Heart right ventricle (tissue), 16 donors: ENCODE results near the gene WNT7A. TPM values are rescaled to one million over a fixed set of nuclear protein-coding genes. Genes with fewer than 3 reads are reported as not detected.
"Not testable (repeated sequence)": the region's sequence is repeated elsewhere in the genome, so short reads cannot be mapped to it uniquely, and the experiment has no call there.

ENCODE experiments used
- ATAC-seq, 8 donors: fragments of 200-7000 bp; cut with Tn5 transposase; one replicate each; pipeline ENCODE4 v1.9.1; 2020; ENCODE audit warnings: mild to moderate bottlenecking in 8 of 8, moderate library complexity in 8 of 8, moderate number of reproducible peaks in 1 of 8
- DNase-seq, 2 donors: peaks; one replicate each; pipeline ENCODE4 v3.0.0-alpha.2; 2020
- H3K27ac ChIP-seq, 10 donors: fragments of 200-600 bp; sonication (generic) in 2 of 10; one replicate each; pipeline versions ENCODE4 v1.5.0 to v1.8.0; 2020 to 2022; ENCODE audit warnings: mild to moderate bottlenecking in 3 of 10
- H3K27me3 ChIP-seq, 7 donors: fragments of 200-600 bp; one replicate each; pipeline ENCODE4 v1.8.0; 2021 to 2022; ENCODE audit warnings: mild to moderate bottlenecking in 2 of 7
- H3K36me3 ChIP-seq, 9 donors: fragments of 200-600 bp; sonication (generic) in 1 of 9; one replicate each; pipeline versions ENCODE4 v1.5.0 to v1.8.0; 2020 to 2022; ENCODE audit warnings: mild to moderate bottlenecking in 2 of 9
- H3K4me1 ChIP-seq, 9 donors: fragments of 200-600 bp; sonication (generic) in 1 of 9; one replicate each; pipeline versions ENCODE4 v1.5.0 to v1.8.0; 2020 to 2022; ENCODE audit warnings: mild to moderate bottlenecking in 4 of 9
- H3K4me3 ChIP-seq, 10 donors: fragments of 200-600 bp; sonication (generic) in 2 of 10; one replicate each; pipeline versions ENCODE4 v1.5.0 to v1.8.0; 2020 to 2022; ENCODE audit warnings: mild to moderate bottlenecking in 7 of 10, moderate library complexity in 2 of 10
- H3K9me3 ChIP-seq, 11 donors: fragments of 200-600 bp in 10 of 11; sonication (generic) in 2 of 11; one replicate each; pipeline versions ENCODE4 v1.5.0 to v1.8.0; 2013 to 2022; ENCODE audit warnings: mild to moderate bottlenecking in 2 of 11, control low read depth in 1 of 11, moderate library complexity in 1 of 11
- CTCF ChIP-seq, 9 donors: fragments of 200-600 bp; sonication (generic) in 2 of 9; IDR thresholded peaks; one replicate each; pipeline versions ENCODE4 v1.5.0 to v1.8.0; 2021 to 2022; ENCODE audit warnings: antibody characterized with exemption in 9 of 9, mild to moderate bottlenecking in 5 of 9, moderate library complexity in 1 of 9
- WGBS, 2 donors: extraction: QIAGEN DNeasy Blood & Tissue Kit; methylation state at CpG; one replicate each; pipeline ENCODE4 v1.1.7; 2013; ENCODE audit warnings: inconsistent platforms in 1 of 2; 5-methylcytosine and 5-hydroxymethylcytosine counted together
- intact Hi-C, 10 donors: fragments of 100-400 bp; cut with DNase I; formaldehyde crosslinking; loops; one replicate each; pipeline versions ENCODE4 v1.11.1 to v1.14.2; 2022
- polyA plus RNA-seq, 2 donors: library from polyadenylated mRNA; stranded (reverse); fragments of 200-250 nt; gene quantifications; one replicate each; pipeline ENCODE4 v1.2.3, GENCODE V29; 2013
- total RNA-seq, 10 donors: library from RNA; stranded (reverse); fragmentation: NEBNext Ultra II Directional in 3 of 10; extraction: Animal tissue kit (Norgen Biotek cat#: 25700) in 3 of 10; gene quantifications; one replicate each; pipeline versions ENCODE4 v1.2.1 to v1.2.4, GENCODE V29; 2021 to 2023
- donor health status: Arrhythmogenic right ventricular cardiomyopathy.
- donor health status: ischemic (EF 13 %, LVEDD 7.1; RV severe dilation, severe dysfunction).
- donor health status: healthy with polysubstance abuse.
- donor health status: DM: no; HTN: yes; CAD: no.
- donor health status: DM: no; HTN: no; CAD: no.
- donor health status: ischemic (EF 25% LVEDD 6.9; RV normal size, moderate dysfunction).
- donor health status: ischemic (EF 25% LVEDD 5.7; RV mildly dilated, moderate dysfunction).
- donor health status: healthy.
- donor health status: DM: yes; HTN: yes; CAD: no.
- donor health status: Ischemic cardiomyopathy.
- donor health status: ischemic (EF 35%, LVEDD 5.7; RV mildly dilated, moderate dysfunction).
- donor health status: nonischemic (EF 11% LVEDD 7.7; RV severe dilation, severe dysfunction).
- donor health status: DM: yes; HTN: yes; CAD: no.
- donor health status: PGD.
- donor health status: ischemic (EF 29% LVEDD 5.4; RV normal size, mild dysfunction).
- donor health status: nonischemic (EF 23%, LVEDD 6.1; RV moderate dilation, normal function).

The WNT7A gene
- total and polyA plus RNA-seq, 12 donors: not detected

GRCh38 chr3:13857702-13858380 lies 22.0 kb downstream of the WNT7A start:
- Histone ChIP-seq H3K4me3 (no peak overlapping the region), H3K27ac (no peak overlapping the region), H3K27me3 (peaks cover 0 to 94% (median 69%) of the 10 kb centered on the region in 7 donors), H3K36me3 (no peaks in the 10 kb centered on the region), H3K9me3 (no peaks in the 10 kb centered on the region), H3K4me1 (no peaks in the 10 kb centered on the region)
- 60 to 61% methylated on average over 6 of the region's 6 CpGs for WGBS, 2 donors
- intact Hi-C loops: no loop called here
- no peak for DNase-seq
- no peak for ATAC-seq
- no peak for TF ChIP-seq CTCF (IDR thresholded peaks at IDR 0.05)

GRCh38 chr3:13856628-13857027 lies 23.2 kb downstream of the WNT7A start:
- H3K36me3 ChIP-seq, DNase-seq, intact Hi-C loops, H3K4me3 ChIP-seq, H3K27ac ChIP-seq, H3K9me3 ChIP-seq, H3K4me1 ChIP-seq, ATAC-seq: not testable (repeated sequence)
- H3K27me3 ChIP-seq: peaks cover 0 to 95% (median 62%) of the 10 kb centered on the region in 7 donors
- 76 to 92% methylated on average over 1 of the region's 1 CpG for WGBS, 2 donors

GRCh38 chr3:13856006-13856405 lies 23.9 kb downstream of the WNT7A start:
- Histone ChIP-seq H3K36me3 (no peaks in the 10 kb centered on the region), H3K9me3 (no peaks in the 10 kb centered on the region), H3K4me3 (no peak overlapping the region), H3K27me3 (peaks cover 0 to 91% (median 56%) of the 10 kb centered on the region in 7 donors), H3K27ac (no peak overlapping the region), H3K4me1 (no peaks in the 10 kb centered on the region)
- 82 to 83% methylated on average over 7 of the region's 7 CpGs for WGBS, 2 donors
- intact Hi-C loops: no loop called here
- no peak for TF ChIP-seq CTCF (IDR thresholded peaks at IDR 0.05)
- DNase-seq (no peak), ATAC-seq (no peak)

GRCh38 chr3:13854492-13854891 lies 25.4 kb downstream of the WNT7A start:
- DNase-seq (no peak), ATAC-seq (no peak)
- Histone ChIP-seq H3K36me3 (no peaks in the 10 kb centered on the region), H3K27ac (no peak overlapping the region), H3K4me3 (no peak overlapping the region), H3K9me3 (no peaks in the 10 kb centered on the region), H3K4me1 (no peaks in the 10 kb centered on the region), H3K27me3 (peaks cover 0 to 78% (median 48%) of the 10 kb centered on the region in 7 donors)
- 92 to 94% methylated on average over 25 of the region's 25 CpGs for WGBS, 2 donors
- intact Hi-C loops: no loop called here
- no peak for TF ChIP-seq CTCF (IDR thresholded peaks at IDR 0.05)

GRCh38 chr3:13853978-13854296 lies 25.9 kb downstream of the WNT7A start:
- Histone ChIP-seq H3K27ac (no peak overlapping the region), H3K27me3 (peaks cover 0 to 73% (median 44%) of the 10 kb centered on the region in 7 donors), H3K36me3 (no peaks in the 10 kb centered on the region), H3K9me3 (no peaks in the 10 kb centered on the region), H3K4me3 (no peak overlapping the region), H3K4me1 (no peaks in the 10 kb centered on the region)
- no peak for TF ChIP-seq CTCF (IDR thresholded peaks at IDR 0.05)
- ATAC-seq (no peak), DNase-seq (no peak)
- intact Hi-C loops: no loop called here
- 47 to 64% methylated on average over 1 of the region's 1 CpG for WGBS, 2 donors
